Effector memory CD4-positive, alpha-beta T cell (primary cell): Measurements from ENCODE around the gene CDK18.

ENCODE experiments used
- DNase-seq, 3 donors: peaks; one replicate each; pipeline ENCODE4 v3.0.0-alpha.2; 2020
- H3K27ac ChIP-seq: 2 replicates; pipeline ENCODE4 v1.7.0; 2013; ENCODE audit warnings: mild to moderate bottlenecking, low read length, moderate library complexity; ENCODE audit not compliant: insufficient read depth, poor library complexity, severe bottlenecking
- H3K27me3 ChIP-seq: replicated peaks from 2 replicates; pipeline ENCODE4 v1.7.0; 2013; ENCODE audit warnings: mild to moderate bottlenecking, low read length; ENCODE audit not compliant: insufficient read depth, control insufficient read depth, poor library complexity, severe bottlenecking
- H3K36me3 ChIP-seq: 2 replicates; pipeline ENCODE4 v1.7.0; 2013; ENCODE audit warnings: mild to moderate bottlenecking, low read length, moderate library complexity; ENCODE audit not compliant: control insufficient read depth, insufficient read depth
- H3K4me1 ChIP-seq: 2 replicates; pipeline ENCODE4 v1.7.0; 2013; ENCODE audit warnings: low read length, mild to moderate bottlenecking; ENCODE audit not compliant: control insufficient read depth, insufficient read depth, poor library complexity, severe bottlenecking
- H3K4me3 ChIP-seq: 2 replicates; pipeline ENCODE4 v1.7.0; 2013; ENCODE audit warnings: low read length, low read depth, mild to moderate bottlenecking; ENCODE audit not compliant: insufficient read depth, poor library complexity, severe bottlenecking
- H3K9me3 ChIP-seq: 2 replicates; pipeline ENCODE4 v1.7.0; 2013; ENCODE audit warnings: mild to moderate bottlenecking, low read length, moderate library complexity; ENCODE audit not compliant: control insufficient read depth

Gene CDK18

DNA sequence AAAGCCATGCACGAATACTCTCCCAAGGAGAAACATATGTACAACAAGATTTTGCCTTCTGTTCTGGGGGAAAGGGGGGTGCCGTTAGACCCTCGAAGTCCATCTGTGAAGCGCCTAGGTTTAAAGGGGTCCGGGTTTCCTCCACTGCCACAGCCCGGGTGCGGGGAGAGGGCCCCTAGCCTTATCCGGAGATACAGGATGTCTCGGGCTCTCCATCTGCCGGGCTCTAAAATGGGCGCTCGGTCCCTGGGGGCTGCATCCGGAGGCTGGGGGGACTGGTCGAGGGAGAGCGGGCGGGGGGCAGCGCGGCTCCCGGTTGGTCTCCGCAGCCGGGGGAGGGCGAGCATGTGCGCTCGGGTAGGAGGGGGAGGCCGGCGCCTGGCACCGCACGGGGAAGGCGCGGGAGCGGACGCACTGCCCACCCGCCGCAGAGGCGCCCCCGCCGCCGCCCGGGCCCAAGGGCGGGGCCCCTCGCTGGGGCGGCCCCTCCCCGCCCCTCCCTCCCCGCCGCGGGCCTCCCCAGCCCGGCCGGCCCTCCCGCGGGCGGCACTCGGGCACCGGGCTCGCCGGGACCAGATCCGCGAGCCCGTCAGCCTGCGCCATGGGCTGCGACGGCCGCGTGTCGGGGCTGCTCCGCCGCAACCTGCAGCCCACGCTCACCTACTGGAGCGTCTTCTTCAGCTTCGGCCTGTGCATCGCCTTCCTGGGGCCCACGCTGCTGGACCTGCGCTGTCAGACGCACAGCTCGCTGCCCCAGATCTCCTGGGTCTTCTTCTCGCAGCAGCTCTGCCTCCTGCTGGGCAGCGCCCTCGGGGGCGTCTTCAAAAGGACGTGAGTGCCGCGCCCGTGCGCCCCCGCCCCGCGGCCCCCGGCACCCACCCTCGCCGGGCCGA, 64.2 kb downstream of the CDK18 start:
- Histone ChIP-seq H3K27me3 (peaks cover 18% of the 10 kb centered on the region), H3K27ac (no peak overlapping the region), H3K4me3 (no peak overlapping the region), H3K36me3 (no peaks in the 10 kb centered on the region), H3K4me1 (no peaks in the 10 kb centered on the region), H3K9me3 (no peaks in the 10 kb centered on the region)
- DNase-seq = no peak

DNA sequence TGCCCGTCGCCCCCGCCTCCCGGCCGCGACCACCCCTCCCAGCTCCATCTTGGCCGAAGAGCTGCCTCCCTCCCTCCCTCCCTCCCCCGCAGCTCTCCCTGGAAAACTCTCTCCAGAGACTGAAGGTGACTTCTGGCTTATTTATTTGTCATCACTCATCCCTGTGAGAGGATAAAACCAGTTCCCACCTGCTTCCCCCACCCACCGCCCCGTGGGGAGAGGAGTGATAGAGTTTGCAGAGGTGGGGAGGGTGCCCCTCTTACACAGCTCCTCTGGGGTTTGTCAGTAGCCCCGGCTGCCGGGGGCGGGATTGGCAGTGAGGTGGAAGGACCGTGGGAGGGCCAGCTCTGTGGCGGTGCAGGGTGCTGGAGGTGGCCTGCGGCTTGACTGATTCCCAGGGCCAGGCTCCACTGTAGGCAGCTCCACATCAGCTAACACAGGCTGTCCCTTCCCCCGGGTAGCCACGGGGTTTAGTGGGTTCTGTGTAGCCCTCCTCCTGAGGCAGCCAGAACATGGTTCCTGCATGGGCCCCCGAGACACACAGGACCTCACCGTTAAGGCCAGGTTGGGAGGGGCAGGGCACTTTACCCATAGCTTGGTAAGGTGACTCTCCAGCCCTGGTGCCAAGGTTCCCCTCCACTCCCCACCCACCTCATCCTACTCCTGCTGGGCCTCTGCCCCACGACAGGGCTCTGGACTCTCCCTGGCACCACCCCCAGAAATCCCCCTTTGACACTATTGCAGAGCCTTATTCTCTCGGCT, 65.1 kb downstream of the CDK18 start:
- no peaks in the 10 kb centered on the region for H3K4me1 ChIP-seq
- H3K27me3 ChIP-seq = peaks cover 13% of the 10 kb centered on the region
- no peak overlapping the region for H3K27ac ChIP-seq
- no peak overlapping the region for H3K4me3 ChIP-seq
- H3K36me3 ChIP-seq = no peaks in the 10 kb centered on the region
- DNase-seq = no peak
- H3K9me3 ChIP-seq = no peaks in the 10 kb centered on the region

DNA sequence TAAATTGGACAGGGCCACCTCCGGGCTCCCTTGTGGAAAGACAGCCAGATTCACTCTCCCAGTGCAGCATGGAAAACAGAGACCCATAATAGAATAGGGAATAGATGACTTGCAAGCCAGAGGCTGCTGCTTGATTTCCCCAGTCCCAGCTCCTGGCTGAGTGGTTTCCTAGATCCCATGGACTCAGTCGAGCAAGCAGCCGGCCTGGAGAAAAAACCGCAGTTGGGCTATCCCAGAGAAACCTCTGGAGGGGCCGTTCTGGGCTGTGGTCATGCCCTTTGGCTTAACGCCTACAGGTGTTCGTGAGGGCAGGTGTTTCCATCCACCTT, 65.7 kb downstream of the CDK18 start:
- DNase-seq = no peak
- H3K4me1 ChIP-seq = no peaks in the 10 kb centered on the region
- no peak overlapping the region for H3K4me3 ChIP-seq
- H3K9me3 ChIP-seq = no peaks in the 10 kb centered on the region
- no peaks in the 10 kb centered on the region for H3K36me3 ChIP-seq
- peaks cover 11% of the 10 kb centered on the region for H3K27me3 ChIP-seq
- H3K27ac ChIP-seq = no peak overlapping the region

- no peaks in the 10 kb centered on the region for H3K9me3 ChIP-seq
- H3K27me3 ChIP-seq = peaks cover 11% of the 10 kb centered on the region
- no peak overlapping the region for H3K4me3 ChIP-seq
- no peaks in the 10 kb centered on the region for H3K36me3 ChIP-seq
- no peak for DNase-seq
- no peaks in the 10 kb centered on the region for H3K4me1 ChIP-seq
- no peak overlapping the region for H3K27ac ChIP-seq
Measured at GRCh38 chr1:205570796-205571537, 66.5 kb downstream of the CDK18 start.

DNA sequence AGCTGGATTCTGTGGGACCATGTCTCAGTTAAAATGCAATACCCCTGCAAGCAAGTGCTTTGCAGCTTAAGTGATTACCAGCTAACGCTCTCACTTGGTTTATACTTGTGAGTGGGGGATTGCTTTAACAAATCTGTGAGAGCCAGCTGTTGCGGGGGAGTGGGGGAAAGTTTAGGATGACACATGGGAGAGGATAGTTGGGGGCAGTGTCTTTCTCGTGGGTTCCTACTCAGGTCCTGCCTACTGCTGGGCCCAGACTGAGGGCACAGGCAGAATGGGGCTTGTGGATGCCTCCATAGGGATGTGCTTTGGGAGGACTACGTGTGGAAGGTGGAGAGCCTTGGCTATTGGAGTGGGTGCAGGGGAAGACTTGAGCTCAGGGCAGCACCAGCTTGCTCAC, 67.3 kb downstream of the CDK18 start:
- DNase-seq = no peak
- Histone ChIP-seq H3K36me3 (no peaks in the 10 kb centered on the region), H3K27me3 (peaks cover 11% of the 10 kb centered on the region), H3K4me1 (no peaks in the 10 kb centered on the region), H3K4me3 (no peak overlapping the region), H3K9me3 (no peaks in the 10 kb centered on the region), H3K27ac (no peak overlapping the region)

- H3K27me3 ChIP-seq = peaks cover 11% of the 10 kb centered on the region
- no peak for DNase-seq
- no peak overlapping the region for H3K4me3 ChIP-seq
- no peaks in the 10 kb centered on the region for H3K9me3 ChIP-seq
- no peaks in the 10 kb centered on the region for H3K4me1 ChIP-seq
- no peak overlapping the region for H3K27ac ChIP-seq
- no peaks in the 10 kb centered on the region for H3K36me3 ChIP-seq
Measured at GRCh38 chr1:205572421-205572820, 68.0 kb downstream of the CDK18 start.

- H3K4me1 ChIP-seq = no peaks in the 10 kb centered on the region
- DNase-seq = no peak
- no peaks in the 10 kb centered on the region for H3K36me3 ChIP-seq
- H3K27me3 ChIP-seq = peaks cover 8% of the 10 kb centered on the region
- no peak overlapping the region for H3K4me3 ChIP-seq
- no peaks in the 10 kb centered on the region for H3K9me3 ChIP-seq
- no peak overlapping the region for H3K27ac ChIP-seq
Measured at GRCh38 chr1:205575294-205575885, 70.9 kb downstream of the CDK18 start.

GRCh38 chr1:205576011-205576410, 71.5 kb downstream of the CDK18 start:
- Histone ChIP-seq H3K27ac (no peak overlapping the region), H3K9me3 (no peaks in the 10 kb centered on the region), H3K4me3 (no peak overlapping the region), H3K36me3 (no peaks in the 10 kb centered on the region), H3K4me1 (no peaks in the 10 kb centered on the region), H3K27me3 (peaks cover 8% of the 10 kb centered on the region)
- no peak for DNase-seq

DNA sequence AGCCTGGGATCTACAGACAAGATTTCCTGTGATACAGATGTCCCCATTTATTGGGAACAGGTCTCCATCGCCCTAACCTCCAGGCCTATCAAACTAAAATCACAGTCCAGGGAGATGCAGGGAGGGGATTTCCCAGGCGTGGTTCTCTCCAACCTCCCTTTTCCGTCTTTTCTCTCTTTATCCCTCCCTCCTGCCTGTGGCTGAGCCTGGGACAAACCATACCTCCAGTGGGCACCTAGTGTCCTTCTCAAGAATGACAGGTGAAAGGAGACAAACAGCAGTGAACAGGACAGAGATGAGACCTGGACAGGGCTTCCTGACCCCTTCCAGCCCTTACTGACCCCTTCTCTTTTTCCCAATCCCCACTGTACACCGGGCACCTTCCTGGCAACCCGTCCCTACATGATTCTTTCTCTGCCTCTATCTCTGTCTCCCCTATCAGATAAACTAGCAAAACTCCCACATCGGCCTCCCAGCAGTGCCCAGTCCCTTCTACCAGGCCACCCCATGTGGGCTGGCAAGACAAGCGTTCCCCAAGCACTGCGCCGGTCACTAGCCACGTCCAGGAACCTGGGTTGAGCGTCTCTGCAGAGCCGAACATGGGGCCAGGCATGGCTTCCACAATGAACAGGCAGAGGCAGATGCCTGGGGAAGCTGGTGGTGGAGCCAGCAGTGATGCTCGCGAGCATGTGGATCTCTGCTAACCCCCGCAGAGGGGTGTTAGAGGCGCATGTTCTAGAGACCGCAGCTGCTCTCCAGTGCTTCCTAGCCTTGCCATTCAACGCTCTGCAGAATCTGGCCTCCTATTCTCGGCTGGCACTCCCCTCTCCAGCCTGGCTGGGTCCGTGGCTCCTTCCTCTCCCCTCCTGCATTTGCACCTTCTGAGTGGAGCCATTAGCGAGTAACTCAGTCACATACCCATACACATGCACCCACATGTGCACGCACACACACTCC, 72.6 kb downstream of the CDK18 start:
- no peaks in the 10 kb centered on the region for H3K9me3 ChIP-seq
- H3K4me3 ChIP-seq = no peak overlapping the region
- H3K27ac ChIP-seq = no peak overlapping the region
- peaks cover 8% of the 10 kb centered on the region for H3K27me3 ChIP-seq
- H3K4me1 ChIP-seq = no peaks in the 10 kb centered on the region
- no peaks in the 10 kb centered on the region for H3K36me3 ChIP-seq
- no peak for DNase-seq
